Sigmoid colon (tissue), 7 donors: ENCODE results near the gene PRKCA. TPM values are rescaled to one million over a fixed set of nuclear protein-coding genes. Genes with fewer than 3 reads are reported as not detected.

ENCODE experiments used
- DNase-seq: peaks from one replicate; pipeline ENCODE4 v3.0.0-alpha.2; 2019
- H3K27ac ChIP-seq, 4 donors: fragments of 200-600 bp; sonication (generic); one replicate each; pipeline ENCODE4 v1.5.1; 2016 to 2019; ENCODE audit warnings: mild to moderate bottlenecking in 1 of 4
- H3K27me3 ChIP-seq, 3 donors: fragments of 200-600 bp; sonication (generic); one replicate each; pipeline ENCODE4 v1.5.1; 2019; ENCODE audit warnings: mild to moderate bottlenecking in 1 of 3
- H3K36me3 ChIP-seq, 4 donors: fragments of 200-600 bp; sonication (generic); one replicate each; pipeline ENCODE4 v1.5.1; 2016 to 2019
- H3K4me1 ChIP-seq, 4 donors: fragments of 200-600 bp; sonication (generic); one replicate each; pipeline ENCODE4 v1.5.1; 2017 to 2019
- H3K4me3 ChIP-seq, 4 donors: fragments of 200-600 bp; sonication (generic); one replicate each; pipeline ENCODE4 v1.5.1; 2017 to 2019; ENCODE audit warnings: mild to moderate bottlenecking in 2 of 4, moderate library complexity in 1 of 4
- H3K9me3 ChIP-seq, 4 donors: fragments of 200-600 bp in 3 of 4; sonication (generic) in 3 of 4; one replicate each; pipeline versions ENCODE4 v1.5.1 to v1.6.1; 2013 to 2019
- CTCF ChIP-seq, 4 experiments: fragments of 450-650 bp in 3 of 4; fragments of 200-600 bp in 1 of 4; IDR thresholded peaks; one replicate each; pipeline ENCODE4 v1.5.1; 2016 to 2019; ENCODE audit warnings: antibody characterized with exemption in 4 of 4, mild to moderate bottlenecking in 3 of 4, moderate library complexity in 2 of 4
- EP300 ChIP-seq, 4 donors: sonication (generic); formaldehyde crosslinking; IDR thresholded peaks; one replicate each; pipeline ENCODE4 v1.6.1; 2017; ENCODE audit warnings: antibody characterized with exemption in 4 of 4
- POLR2A ChIP-seq, 2 donors: fragments of 450-650 bp; IDR thresholded peaks; one replicate each; pipeline ENCODE4 v1.6.1; 2016; ENCODE audit warnings: antibody characterized with exemption in 2 of 2, mild to moderate bottlenecking in 2 of 2, moderate library complexity in 2 of 2
- POLR2AphosphoS5 ChIP-seq, 4 donors: sonication (generic); formaldehyde crosslinking; IDR thresholded peaks; one replicate each; pipeline ENCODE4 v1.6.1; 2017; ENCODE audit warnings: antibody characterized with exemption in 4 of 4
- WGBS, 2 donors: extraction: QIAGEN DNeasy Blood & Tissue Kit; methylation state at CpG; one replicate each; pipeline ENCODE4 v1.1.7; 2013; 5-methylcytosine and 5-hydroxymethylcytosine counted together
- intact Hi-C: fragments of 100-400 bp; cut with DNase I; formaldehyde crosslinking; loops from one replicate; pipeline ENCODE4 v1.15.1; 2023
- polyA plus RNA-seq, 3 donors: library from polyadenylated mRNA; stranded (reverse); fragments of 200-250 nt; gene quantifications; one replicate each; pipeline ENCODE4 v1.2.3, GENCODE V29; 2013
- total RNA-seq, 4 donors: library from RNA; depleted of rRNA; stranded (reverse); fragments of >200 nt; gene quantifications; one replicate each; pipeline ENCODE4 v1.1.0, GENCODE V29; 2016
- donor health status: healthy with polysubstance abuse.
- donor health status: Bipolar disorder and iron deficiency.
- donor health status: healthy.

Gene PRKCA
- total and polyA plus RNA-seq, 7 donors: 6.6 to 58.4 (median 42.6) TPM

DNA sequence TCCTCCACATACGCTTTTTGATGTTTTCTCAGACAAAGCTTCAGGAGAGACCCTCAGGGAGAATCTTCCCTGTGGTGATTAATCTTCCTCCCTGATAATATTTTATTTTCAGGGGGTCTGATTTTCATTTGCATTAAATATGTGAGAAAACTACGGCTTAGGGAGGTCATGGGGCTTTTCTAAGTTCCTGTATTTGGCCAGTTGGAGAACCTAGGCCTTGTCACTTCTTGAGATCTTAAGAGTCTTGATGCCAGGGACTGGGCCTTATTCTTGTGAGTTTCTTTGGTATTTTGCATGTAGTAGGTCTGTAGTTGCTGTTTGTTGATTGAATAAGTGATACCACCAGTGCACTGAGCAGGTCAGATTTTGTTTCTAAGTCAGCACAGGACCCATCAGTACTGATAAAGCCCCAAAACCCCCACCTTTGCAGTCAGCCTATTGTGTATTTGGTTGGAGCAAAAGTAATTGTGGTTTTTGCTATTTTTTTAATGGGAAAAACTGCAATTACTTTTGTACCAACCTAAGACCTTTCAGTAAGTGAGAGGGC lies 130.1 kb downstream of the PRKCA start:
- peaks cover 0 to 72% (median 55%) of the 10 kb centered on the region in 4 donors for H3K4me1 ChIP-seq
- 48 to 49% methylated on average over 2 of the region's 2 CpGs for WGBS, 2 donors
- no peaks in the 10 kb centered on the region for H3K36me3 ChIP-seq
- no peak overlapping the region for H3K4me3 ChIP-seq
- H3K9me3 ChIP-seq: no peaks in the 10 kb centered on the region
- TF ChIP-seq POLR2AphosphoS5 (IDR thresholded peaks at IDR 0.05): no peak
- peak overlapping the region; percentile 59 to 75 (median 72) for H3K27ac ChIP-seq
- no peaks in the 10 kb centered on the region for H3K27me3 ChIP-seq
- no peak for DNase-seq
- intact Hi-C loops: loop anchor here (5.0 kb wide), 1 partner anchor 130 kb away; the partner anchor contains the start of gene PRKCA

GRCh38 chr17:66432996-66433551 lies 130.7 kb downstream of the PRKCA start:
- Histone ChIP-seq H3K4me3 (no peak overlapping the region), H3K36me3 (no peaks in the 10 kb centered on the region), H3K27me3 (no peaks in the 10 kb centered on the region), H3K4me1 (peaks cover 0 to 78% (median 58%) of the 10 kb centered on the region in 4 donors), H3K27ac (peak overlapping the region; percentile 59 to 75 (median 72)), H3K9me3 (no peaks in the 10 kb centered on the region)
- TF ChIP-seq EP300 (IDR thresholded peaks at IDR 0.05) (no peak), POLR2A (IDR thresholded peaks at IDR 0.05) (no peak), POLR2AphosphoS5 (IDR thresholded peaks at IDR 0.05) (peak in 3 of 4 donors; percentile 56 to 65 (median 61))
- intact Hi-C loops: loop anchor here (5.0 kb wide), 1 partner anchor 131 kb away; the partner anchor contains the start of gene PRKCA
- 77 to 87% methylated on average over 5 of the region's 5 CpGs for WGBS, 2 donors
- DNase-seq: no peak

- TF ChIP-seq CTCF (IDR thresholded peaks at IDR 0.05) (no peak), EP300 (IDR thresholded peaks at IDR 0.05) (no peak), POLR2AphosphoS5 (IDR thresholded peaks at IDR 0.05) (no peak), POLR2A (IDR thresholded peaks at IDR 0.05) (no peak)
- WGBS, 2 donors: 57 to 89% methylated on average over 10 of the region's 10 CpGs
- no peak overlapping the region for H3K4me3 ChIP-seq
- peaks cover 0 to 66% (median 51%) of the 10 kb centered on the region in 4 donors for H3K4me1 ChIP-seq
- H3K9me3 ChIP-seq: no peaks in the 10 kb centered on the region
- no peaks in the 10 kb centered on the region for H3K27me3 ChIP-seq
- no peaks in the 10 kb centered on the region for H3K36me3 ChIP-seq
- intact Hi-C loops: no loop called here
- no peak for DNase-seq
- no peak overlapping the region for H3K27ac ChIP-seq
Measured at GRCh38 chr17:66435182-66435581, 132.8 kb downstream of the PRKCA start.

DNA sequence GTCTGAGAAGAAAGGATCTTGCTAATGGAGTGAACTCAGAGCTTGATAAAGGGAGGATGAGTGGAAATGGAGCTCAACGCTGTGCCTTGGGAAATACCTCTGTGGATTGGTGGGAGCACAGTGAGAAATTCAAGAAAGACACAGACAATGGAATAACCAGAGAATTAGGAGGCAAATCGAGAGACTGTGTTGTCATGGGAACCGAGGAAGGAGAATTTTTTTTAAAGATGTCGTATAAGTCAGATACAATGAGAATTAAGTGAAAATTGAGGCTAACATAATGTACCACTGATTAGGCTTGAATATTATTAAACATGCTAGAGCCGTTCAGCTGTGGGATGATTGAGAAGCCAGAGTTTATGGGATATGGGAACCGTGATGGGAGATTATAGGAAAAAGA lies 134.2 kb downstream of the PRKCA start:
- Histone ChIP-seq H3K9me3 (no peaks in the 10 kb centered on the region), H3K27me3 (no peaks in the 10 kb centered on the region), H3K27ac (no peak overlapping the region), H3K4me1 (peaks cover 0 to 63% (median 43%) of the 10 kb centered on the region in 4 donors), H3K4me3 (no peak overlapping the region), H3K36me3 (no peaks in the 10 kb centered on the region)
- 91% methylated on average over 6 of the region's 6 CpGs for WGBS, 2 donors
- TF ChIP-seq EP300 (IDR thresholded peaks at IDR 0.05) (no peak), POLR2AphosphoS5 (IDR thresholded peaks at IDR 0.05) (no peak), CTCF (IDR thresholded peaks at IDR 0.05) (no peak), POLR2A (IDR thresholded peaks at IDR 0.05) (no peak)
- no peak for DNase-seq
- intact Hi-C loops: no loop called here

DNA sequence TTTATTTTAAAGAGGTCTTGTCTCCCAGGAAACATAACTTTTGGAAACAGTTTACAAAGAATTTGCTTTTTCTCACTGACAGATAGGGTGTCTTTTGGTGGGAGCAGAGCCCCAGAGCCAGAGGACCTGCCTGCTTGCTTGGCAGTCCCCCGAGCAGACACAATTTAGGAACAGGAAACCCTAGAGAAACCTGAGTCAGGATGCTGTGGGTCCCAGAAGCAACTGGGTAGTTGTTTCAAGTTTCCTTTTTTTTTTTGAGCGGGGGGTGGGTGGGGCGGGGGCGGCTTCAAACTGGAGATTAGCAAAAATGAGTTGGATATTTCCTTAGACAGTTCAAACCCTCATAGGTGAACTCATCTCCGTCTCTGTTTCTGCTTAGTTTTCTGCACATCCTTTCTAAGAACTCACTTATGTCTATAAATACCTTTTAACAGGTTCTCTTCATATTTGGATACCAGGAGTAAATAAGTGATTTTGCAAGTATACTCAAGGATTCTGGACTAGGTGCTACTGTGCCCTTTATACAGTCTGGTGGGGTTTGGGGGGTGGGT lies 135.1 kb downstream of the PRKCA start:
- DNase-seq: no peak
- Histone ChIP-seq H3K4me1 (peaks cover 0 to 63% (median 39%) of the 10 kb centered on the region in 4 donors), H3K9me3 (no peaks in the 10 kb centered on the region), H3K36me3 (no peaks in the 10 kb centered on the region), H3K4me3 (no peak overlapping the region), H3K27ac (no peak overlapping the region), H3K27me3 (no peaks in the 10 kb centered on the region)
- TF ChIP-seq CTCF (IDR thresholded peaks at IDR 0.05) (no peak), POLR2A (IDR thresholded peaks at IDR 0.05) (no peak), POLR2AphosphoS5 (IDR thresholded peaks at IDR 0.05) (no peak)
- WGBS, 2 donors: 53 to 81% methylated on average over 5 of the region's 5 CpGs
- intact Hi-C loops: no loop called here
